LNCaP clone FGC (cell line): ENCODE measurements around the gene TIMM13.
"Not testable (repeated sequence)": the region's sequence is repeated elsewhere in the genome, so short reads cannot be mapped to it uniquely, and the experiment has no call there.

Source experiments
- DNase-seq: peaks from one replicate; pipeline ENCODE4 v3.0.0-alpha.2; 2011; ENCODE audit warnings: low read depth
- H3K4me3 ChIP-seq: 2 replicates; pipeline ENCODE4 v1.5.1; 2011; ENCODE audit warnings: mild to moderate bottlenecking, low read depth, low read length, control low read depth
- CTCF ChIP-seq: IDR thresholded peaks from 2 replicates; pipeline ENCODE4 v1.5.1; 2012; ENCODE audit warnings: mild to moderate bottlenecking; ENCODE audit not compliant: control insufficient read depth, insufficient read depth; ENCODE audit errors: extremely low read depth

Gene TIMM13

DNA sequence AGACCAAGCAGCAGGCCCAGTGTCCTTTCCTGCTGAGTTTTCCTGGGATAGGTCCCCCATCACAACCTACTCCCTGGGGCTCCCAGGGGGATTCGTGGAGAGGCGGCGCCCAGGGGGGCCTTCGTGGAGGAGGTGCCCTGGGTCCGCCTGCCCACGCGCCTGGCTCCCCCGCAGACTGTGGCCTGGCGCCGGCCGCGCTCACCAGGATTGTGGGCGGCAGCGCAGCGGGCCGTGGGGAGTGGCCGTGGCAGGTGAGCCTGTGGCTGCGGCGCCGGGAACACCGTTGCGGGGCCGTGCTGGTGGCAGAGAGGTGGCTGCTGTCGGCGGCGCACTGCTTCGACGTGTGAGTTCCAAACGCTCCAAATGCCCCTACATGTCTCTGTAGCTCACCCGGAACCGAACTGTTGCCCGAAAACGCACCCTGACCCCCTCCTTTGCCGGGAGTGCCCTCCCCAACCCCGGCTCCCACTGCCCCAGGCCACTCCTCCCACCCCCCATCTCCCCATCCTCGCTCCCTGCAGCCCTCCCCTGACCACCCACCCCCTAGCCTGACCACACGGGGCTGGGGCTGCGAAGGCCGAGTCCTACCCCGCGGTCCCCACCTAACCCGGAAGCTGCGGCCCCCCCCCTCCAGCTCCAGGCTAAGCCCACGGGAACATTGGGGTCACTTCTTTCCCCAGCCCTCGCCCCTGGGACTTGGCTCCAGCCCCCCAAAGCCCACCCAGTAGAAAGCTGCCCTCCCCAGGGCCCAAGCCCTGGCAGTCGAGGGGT is 3.3 kb downstream of the TIMM13 start:
- no peak for TF ChIP-seq CTCF
- no peak for DNase-seq
- H3K4me3 ChIP-seq = no peak overlapping the region

DNA sequence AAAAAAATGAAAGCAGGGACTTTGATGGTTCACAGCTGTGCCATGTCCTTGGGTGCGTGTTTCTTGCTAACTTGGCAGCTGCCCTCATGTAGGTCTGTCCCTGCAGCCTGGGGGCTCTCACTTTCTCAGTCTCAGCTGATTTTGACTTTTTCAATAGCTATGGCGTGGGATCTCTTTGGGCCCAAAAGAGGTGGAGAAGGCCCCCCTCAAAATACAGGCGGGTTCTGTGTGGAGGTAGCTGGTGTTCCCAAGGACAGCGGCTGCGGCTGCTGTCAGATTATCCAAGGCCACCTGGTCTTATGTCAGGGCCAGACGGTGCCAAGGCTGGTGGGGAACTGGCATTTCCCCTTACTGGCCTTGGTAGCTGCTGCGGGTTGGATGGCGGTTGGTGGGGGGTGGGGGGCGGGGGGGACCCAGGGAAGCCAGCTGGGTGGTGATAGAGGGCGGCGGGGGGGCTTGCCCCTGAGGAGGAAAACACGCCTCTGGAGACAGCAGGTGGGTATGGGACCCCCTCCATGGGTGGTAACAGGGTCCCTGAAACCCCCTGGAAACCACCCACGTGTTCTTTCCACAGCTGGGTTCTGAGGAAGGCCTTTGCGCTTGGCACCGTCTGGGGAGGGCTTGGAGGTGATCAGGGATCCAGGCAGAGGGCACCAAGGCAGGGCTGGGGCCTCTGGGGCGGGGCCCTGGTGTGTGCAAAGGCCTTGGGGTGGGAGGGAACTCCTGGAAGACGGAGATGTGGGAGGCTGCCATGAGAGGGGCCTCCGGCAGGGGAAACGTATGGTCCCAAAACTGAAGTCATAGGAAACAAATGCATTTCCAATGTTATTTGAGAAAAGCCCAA is 4.1 kb downstream of the TIMM13 start:
- no peak for DNase-seq

GRCh38 chr19:2421581-2422306 is 5.6 kb downstream of the TIMM13 start:
- no peak overlapping the region for H3K4me3 ChIP-seq
- TF ChIP-seq CTCF = no peak
- no peak for DNase-seq

More for the DNA sequence above, 4.1 kb downstream of the TIMM13 start:
- no peak overlapping the region for H3K4me3 ChIP-seq
- TF ChIP-seq CTCF = no peak

- TF ChIP-seq CTCF = no peak
- no peak for DNase-seq
- H3K4me3 ChIP-seq = no peak overlapping the region
These were observed 6.9 kb downstream of the TIMM13 start for GRCh38 chr19:2420490-2420889.

GRCh38 chr19:2419754-2420153 is 7.6 kb downstream of the TIMM13 start:
- TF ChIP-seq CTCF = no peak

GRCh38 chr19:2417881-2418406 is 9.4 kb downstream of the TIMM13 start:
- no peak overlapping the region for H3K4me3 ChIP-seq
- TF ChIP-seq CTCF = no peak
- no peak for DNase-seq

More at GRCh38 chr19:2419754-2420153, 7.6 kb downstream of the TIMM13 start:
- no peak overlapping the region for H3K4me3 ChIP-seq
- no peak for DNase-seq

- DNase-seq, H3K4me3 ChIP-seq: not testable (repeated sequence)
These were observed 9.9 kb downstream of the TIMM13 start for GRCh38 chr19:2417436-2417835.
